ENCODE results near the gene LMOD3. TPM values are rescaled to one million over a fixed set of nuclear protein-coding genes. Genes with fewer than 3 reads are reported as not detected.

Gene LMOD3
- total RNA-seq, 2 donors from 2014 or later = 33.1 to 110 TPM

- TF ChIP-seq CTCF (IDR thresholded peaks at IDR 0.05) = no peak
- Histone ChIP-seq H3K27ac (no peak overlapping the region), H3K9me3 (no peaks in the 10 kb centered on the region), H3K27me3 (no peaks in the 10 kb centered on the region), H3K4me3 (no peak overlapping the region), H3K4me1 (peaks cover 0 to under 1% of the 10 kb centered on the region in 2 donors), H3K36me3 (peaks cover 9% of the 10 kb centered on the region)
- no peak for DNase-seq (ENCODE audit: low spot score)
Measured at GRCh38 chr3:69072928-69073327, 49.5 kb downstream of the LMOD3 start.

- Histone ChIP-seq H3K9me3 (no peaks in the 10 kb centered on the region), H3K4me3 (no peak overlapping the region), H3K27ac (no peak overlapping the region), H3K4me1 (no peaks in the 10 kb centered on the region), H3K36me3 (peaks cover 11% of the 10 kb centered on the region), H3K27me3 (no peaks in the 10 kb centered on the region)
- no peak for TF ChIP-seq CTCF (IDR thresholded peaks at IDR 0.05)
- no peak for DNase-seq (ENCODE audit: low spot score)
Measured at GRCh38 chr3:69066121-69066520, 56.3 kb downstream of the LMOD3 start.

GRCh38 chr3:69065318-69065964, 57.0 kb downstream of the LMOD3 start:
- H3K27ac ChIP-seq = no peak overlapping the region
- DNase-seq (ENCODE audit: low spot score) = no peak
- no peaks in the 10 kb centered on the region for H3K27me3 ChIP-seq
- H3K36me3 ChIP-seq = peaks cover 18% of the 10 kb centered on the region
- no peaks in the 10 kb centered on the region for H3K4me1 ChIP-seq
- no peak overlapping the region for H3K4me3 ChIP-seq
- TF ChIP-seq CTCF (IDR thresholded peaks at IDR 0.05) = no peak
- H3K9me3 ChIP-seq = no peaks in the 10 kb centered on the region

GRCh38 chr3:69063636-69064035, 58.8 kb downstream of the LMOD3 start:
- Histone ChIP-seq H3K27ac (no peak overlapping the region), H3K36me3 (peaks cover 34% of the 10 kb centered on the region)
- no peak for TF ChIP-seq CTCF (IDR thresholded peaks at IDR 0.05)

GRCh38 chr3:69059688-69060087, 62.7 kb downstream of the LMOD3 start:
- Histone ChIP-seq H3K36me3 (peaks cover 57% of the 10 kb centered on the region), H3K27ac (no peak overlapping the region), H3K4me1 (no peaks in the 10 kb centered on the region), H3K4me3 (no peak overlapping the region), H3K27me3 (no peaks in the 10 kb centered on the region), H3K9me3 (no peaks in the 10 kb centered on the region)
- TF ChIP-seq CTCF (IDR thresholded peaks at IDR 0.05) = no peak
- DNase-seq (ENCODE audit: low spot score) = no peak

More at GRCh38 chr3:69063636-69064035, 58.8 kb downstream of the LMOD3 start:
- no peak for DNase-seq (ENCODE audit: low spot score)
- H3K4me3 ChIP-seq = no peak overlapping the region
- H3K9me3 ChIP-seq = no peaks in the 10 kb centered on the region
- no peaks in the 10 kb centered on the region for H3K4me1 ChIP-seq
- H3K27me3 ChIP-seq = no peaks in the 10 kb centered on the region

GRCh38 chr3:69058947-69059224, 63.5 kb downstream of the LMOD3 start:
- H3K36me3 ChIP-seq = peaks cover 59% of the 10 kb centered on the region
- no peaks in the 10 kb centered on the region for H3K9me3 ChIP-seq
- H3K4me1 ChIP-seq = no peaks in the 10 kb centered on the region
- no peak overlapping the region for H3K27ac ChIP-seq
- no peak for DNase-seq (ENCODE audit: low spot score)
- H3K4me3 ChIP-seq = no peak overlapping the region
- no peaks in the 10 kb centered on the region for H3K27me3 ChIP-seq
- TF ChIP-seq CTCF (IDR thresholded peaks at IDR 0.05) = no peak
